GM19468 (cell line): ENCODE measurements around the gene FABP6.

ENCODE experiments used
- ATAC-seq: cut with Tn5 transposase; IDR thresholded peaks from one replicate; pipeline ENCODE4 v1.9.1; 2021; ENCODE audit warnings: mild to moderate bottlenecking, moderate library complexity, moderate number of reproducible peaks; ENCODE audit not compliant: unreplicated experiment; ENCODE audit errors: extremely low read depth

FABP6 gene

DNA sequence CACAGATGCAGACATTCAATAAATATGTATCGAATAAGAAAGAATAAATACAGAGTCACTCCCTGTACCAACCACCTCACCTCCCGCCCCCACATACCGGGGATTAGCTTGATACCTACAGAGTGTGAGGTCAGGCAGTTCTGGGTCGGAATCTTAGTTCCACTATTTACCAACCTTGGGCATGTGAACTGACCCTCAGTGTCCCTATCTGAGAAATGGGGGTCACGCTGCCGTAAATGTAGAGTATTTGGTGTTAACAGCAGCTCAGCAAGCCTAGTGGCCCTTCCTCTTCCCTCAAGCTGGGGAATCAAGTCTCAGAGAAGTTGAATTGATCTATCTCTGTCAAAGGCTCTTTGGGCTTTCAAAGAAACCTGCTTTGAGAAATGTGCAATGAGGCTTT, 57.6 kb downstream of the FABP6 start:
- ATAC-seq = no peak

- ATAC-seq = no peak
These were observed 58.2 kb downstream of the FABP6 start for GRCh38 chr5:160287378-160288051.
